Measurements from ENCODE around the gene USF2. TPM values are rescaled to one million over a fixed set of nuclear protein-coding genes. Genes with fewer than 3 reads are reported as not detected.

Gene USF2
- polyA plus RNA-seq, 3 donors, result 2.7 to 248 (median 5.0) TPM

DNA sequence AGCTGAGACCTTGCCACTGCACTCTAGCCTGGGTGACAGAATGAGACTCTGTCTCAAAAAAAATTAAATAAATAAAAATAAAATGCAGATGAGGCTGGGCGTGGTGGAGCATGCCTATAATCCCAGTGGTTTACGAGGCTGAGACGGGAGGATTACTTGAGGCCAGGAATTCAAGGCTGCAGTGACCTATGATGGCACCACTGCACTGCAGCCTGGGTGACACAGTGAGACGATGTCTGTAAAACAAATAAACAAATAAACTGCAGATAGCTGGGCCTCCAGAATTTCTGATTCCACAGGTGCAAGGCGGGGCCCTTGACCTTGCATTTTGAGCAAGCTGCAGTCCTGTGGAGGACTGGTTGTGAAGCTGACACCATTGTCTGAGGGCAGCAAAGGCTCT, 20.1 kb downstream of the USF2 start:
- 96% methylated on average over 4 of the region's 5 CpGs for WGBS (ENCODE audit: insufficient coverage)
- no peaks in the 10 kb centered on the region for H3K36me3 Mint-ChIP-seq
- H3K4me3 ChIP-seq (replicated peaks in 1 of 3; ENCODE audit: low read depth in 2 of 3, low read length in 3 of 3), result no peak overlapping the region
- no peak overlapping the region for H3K9ac ChIP-seq (ENCODE audit: insufficient read depth, low read length, poor library complexity, severe bottlenecking)
- H3K4me3 Mint-ChIP-seq, result no peak overlapping the region
- no peak overlapping the region for H3K27ac ChIP-seq (ENCODE audit: low read depth in 1 of 2, low read length in 2 of 2)
- TF ChIP-seq, protein P1, sequence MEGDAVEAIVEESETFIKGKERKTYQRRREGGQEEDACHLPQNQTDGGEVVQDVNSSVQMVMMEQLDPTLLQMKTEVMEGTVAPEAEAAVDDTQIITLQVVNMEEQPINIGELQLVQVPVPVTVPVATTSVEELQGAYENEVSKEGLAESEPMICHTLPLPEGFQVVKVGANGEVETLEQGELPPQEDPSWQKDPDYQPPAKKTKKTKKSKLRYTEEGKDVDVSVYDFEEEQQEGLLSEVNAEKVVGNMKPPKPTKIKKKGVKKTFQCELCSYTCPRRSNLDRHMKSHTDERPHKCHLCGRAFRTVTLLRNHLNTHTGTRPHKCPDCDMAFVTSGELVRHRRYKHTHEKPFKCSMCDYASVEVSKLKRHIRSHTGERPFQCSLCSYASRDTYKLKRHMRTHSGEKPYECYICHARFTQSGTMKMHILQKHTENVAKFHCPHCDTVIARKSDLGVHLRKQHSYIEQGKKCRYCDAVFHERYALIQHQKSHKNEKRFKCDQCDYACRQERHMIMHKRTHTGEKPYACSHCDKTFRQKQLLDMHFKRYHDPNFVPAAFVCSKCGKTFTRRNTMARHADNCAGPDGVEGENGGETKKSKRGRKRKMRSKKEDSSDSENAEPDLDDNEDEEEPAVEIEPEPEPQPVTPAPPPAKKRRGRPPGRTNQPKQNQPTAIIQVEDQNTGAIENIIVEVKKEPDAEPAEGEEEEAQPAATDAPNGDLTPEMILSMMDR (IDR thresholded peaks at IDR 0.05), result no peak
- no peaks in the 10 kb centered on the region for H4K20me1 ChIP-seq (ENCODE audit: insufficient read depth, low read length)
- intact Hi-C loops (cut with micrococcal nuclease), result no loop called here
- no peaks in the 10 kb centered on the region for H3K79me2 ChIP-seq (ENCODE audit: insufficient read depth, low read length)
- H3K4me1 ChIP-seq (ENCODE audit: control insufficient read depth in 1 of 2, insufficient read depth in 2 of 2, low read length in 2 of 2), result peaks cover 13 to 22% of the 10 kb centered on the region in 2 donors
- peaks cover 6 to 13% (median 8%) of the 10 kb centered on the region in 3 donors for H3K27me3 Mint-ChIP-seq (ENCODE audit: low read depth in 3 of 3)
- H2AFZ ChIP-seq (ENCODE audit: insufficient read depth, low read depth, low read length, poor library complexity, severe bottlenecking), result no peak overlapping the region
- no peak overlapping the region for H3K4me2 ChIP-seq (replicated peaks; ENCODE audit: extremely low read depth, low read length, poor library complexity, severe bottlenecking)
- no peak for DNase-seq
- H3K4me1 Mint-ChIP-seq, result peaks cover 17% of the 10 kb centered on the region
- H3K27me3 ChIP-seq (ENCODE audit: control insufficient read depth in 2 of 2, insufficient read depth in 2 of 2, low read length in 2 of 2), result no peaks in the 10 kb centered on the region
- peaks cover 0 to 2% (median 0%) of the 10 kb centered on the region in 7 donors for H3K9me3 Mint-ChIP-seq
- H3K9me3 ChIP-seq (replicated peaks in 1 of 2; ENCODE audit: control insufficient read depth in 1 of 2, insufficient read depth in 1 of 2, low read length in 2 of 2), result no peaks in the 10 kb centered on the region
- H3K27ac Mint-ChIP-seq, result no peak overlapping the region
- no peaks in the 10 kb centered on the region for H3K36me3 ChIP-seq (replicated peaks in 1 of 2; ENCODE audit: control insufficient read depth in 1 of 2, insufficient read depth in 2 of 2, low read length in 2 of 2)

DNA sequence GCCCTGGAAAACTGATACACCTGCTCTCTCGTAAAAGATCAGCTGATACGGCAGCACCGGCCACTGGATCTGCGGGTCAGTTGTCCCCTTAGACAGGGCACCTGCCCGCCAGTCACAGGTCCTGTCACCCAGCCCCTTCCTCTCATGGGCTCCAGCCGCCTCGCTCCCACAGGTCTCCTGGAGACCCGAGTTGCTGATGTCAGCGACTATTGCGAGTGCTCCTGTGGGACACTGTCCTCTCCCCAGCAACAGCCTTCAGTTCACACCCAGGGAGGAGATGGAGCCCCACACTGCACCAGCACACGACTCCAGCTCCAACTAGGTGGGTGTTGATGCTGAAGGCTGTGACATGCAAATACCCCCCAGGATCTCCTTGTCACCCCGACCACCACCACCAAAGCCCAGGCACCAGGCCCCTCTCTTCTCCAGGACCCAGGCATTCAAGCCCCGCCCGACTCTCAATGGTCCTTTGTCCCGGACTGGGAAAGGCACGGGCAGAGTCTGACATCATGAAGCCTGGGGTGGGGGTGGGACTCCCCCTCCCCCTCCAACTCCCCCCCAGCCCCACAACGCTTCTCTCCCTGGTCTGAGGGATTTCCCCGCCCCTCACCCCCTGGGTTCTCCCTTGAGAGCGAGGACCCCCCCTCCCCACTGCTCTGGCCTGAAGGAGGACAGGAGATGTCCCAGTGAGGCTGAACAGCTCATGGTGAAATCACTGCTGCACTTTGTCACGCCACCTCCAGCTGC, 21.8 kb downstream of the USF2 start:
- Histone ChIP-seq H3K27me3 (ENCODE audit: control insufficient read depth in 2 of 2, insufficient read depth in 2 of 2, low read length in 2 of 2) (peaks cover 0 to 3% of the 10 kb centered on the region in 2 donors), H4K20me1 (ENCODE audit: insufficient read depth, low read length) (no peaks in the 10 kb centered on the region), H2AFZ (ENCODE audit: insufficient read depth, low read depth, low read length, poor library complexity, severe bottlenecking) (no peak overlapping the region), H3K9ac (ENCODE audit: insufficient read depth, low read length, poor library complexity, severe bottlenecking) (no peak overlapping the region), H3K4me2 (replicated peaks; ENCODE audit: extremely low read depth, low read length, poor library complexity, severe bottlenecking) (no peak overlapping the region), H3K4me3 (replicated peaks in 1 of 3; ENCODE audit: low read depth in 2 of 3, low read length in 3 of 3) (no peak overlapping the region), H3K79me2 (ENCODE audit: insufficient read depth, low read length) (no peaks in the 10 kb centered on the region), H3K27ac (ENCODE audit: low read depth in 1 of 2, low read length in 2 of 2) (no peak overlapping the region), H3K36me3 (replicated peaks in 1 of 2; ENCODE audit: control insufficient read depth in 1 of 2, insufficient read depth in 2 of 2, low read length in 2 of 2) (no peaks in the 10 kb centered on the region), H3K4me1 (ENCODE audit: control insufficient read depth in 1 of 2, insufficient read depth in 2 of 2, low read length in 2 of 2) (peaks cover 7 to 13% of the 10 kb centered on the region in 2 donors), H3K9me3 (replicated peaks in 1 of 2; ENCODE audit: control insufficient read depth in 1 of 2, insufficient read depth in 1 of 2, low read length in 2 of 2) (no peaks in the 10 kb centered on the region)
- peaks cover 10 to 13% (median 12%) of the 10 kb centered on the region in 3 donors for H3K27me3 Mint-ChIP-seq (ENCODE audit: low read depth in 3 of 3)
- intact Hi-C loops (cut with micrococcal nuclease), result no loop called here
- WGBS (ENCODE audit: insufficient coverage), result 94% methylated on average over 12 of the region's 20 CpGs
- TF ChIP-seq, protein P1 (IDR thresholded peaks at IDR 0.05), result no peak
- DNase-seq, result no peak
- H3K4me1 Mint-ChIP-seq, result peaks cover 9% of the 10 kb centered on the region
- H3K27ac Mint-ChIP-seq, result no peak overlapping the region
- no peak overlapping the region for H3K4me3 Mint-ChIP-seq
- H3K36me3 Mint-ChIP-seq, result no peaks in the 10 kb centered on the region
- H3K9me3 Mint-ChIP-seq, result peaks cover 0 to 2% (median 0%) of the 10 kb centered on the region in 7 donors
